ENCODE measurements around the gene UBXN2A. TPM values are rescaled to one million over a fixed set of nuclear protein-coding genes. Genes with fewer than 3 reads are reported as not detected.

Gene UBXN2A
- total RNA-seq, 1 experiment from 2014 or later = 19.7 TPM

DNA sequence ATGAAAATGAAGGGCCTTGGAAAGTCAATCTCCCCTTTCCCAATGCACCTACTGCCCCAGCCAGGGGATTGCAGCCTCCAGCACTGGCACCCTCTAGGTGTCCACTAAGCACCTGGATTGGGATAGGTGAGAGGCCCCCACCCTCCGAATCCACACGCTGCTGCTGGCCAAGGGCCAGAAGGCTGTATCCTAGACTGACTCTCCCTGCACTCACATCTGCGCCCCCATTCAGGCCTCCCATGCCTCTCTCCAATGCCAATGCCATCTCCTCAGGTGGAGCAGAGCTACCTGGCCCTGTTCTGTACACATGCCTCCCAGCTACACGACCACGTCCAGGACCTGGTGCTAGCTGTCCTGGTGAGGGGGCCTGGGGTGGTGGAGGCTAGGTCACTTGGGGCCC is 79.5 kb downstream of the UBXN2A start:
- no peak overlapping the region for H3K56ac ChIP-seq (ENCODE audit: insufficient read length, low read depth, low read length)
- H2BK20ac ChIP-seq (ENCODE audit: low read depth, low read length, poor library complexity, severe bottlenecking) = no peak overlapping the region
- no peak overlapping the region for H2AK5ac ChIP-seq (ENCODE audit: insufficient read length, low read length)
- no peak overlapping the region for H3T11ph ChIP-seq (ENCODE audit: low read length)
- H3K79me2 ChIP-seq (ENCODE audit: insufficient read depth, low read length) = no peaks in the 10 kb centered on the region
- H3K4ac ChIP-seq (ENCODE audit: low read depth, low read length) = no peak overlapping the region
- H3K4me1 Mint-ChIP-seq = peaks cover 35% of the 10 kb centered on the region in 2 experiments
- H2BK12ac ChIP-seq (ENCODE audit: insufficient read length, low read depth, low read length) = no peak overlapping the region
- no peak overlapping the region for H4K8ac ChIP-seq (replicated peaks; ENCODE audit: insufficient read length, low read depth, low read length)
- peak overlapping the region in 1 of 3 experiments; percentile 44; a peak in 1 of 7 replicates for H3K27ac Mint-ChIP-seq
- H4K91ac ChIP-seq (ENCODE audit: insufficient read length, low read depth, low read length) = no peak overlapping the region
- no peaks in the 10 kb centered on the region for H3K9me3 ChIP-seq (ENCODE audit: control insufficient read depth, low read depth, low read length)
- no peak overlapping the region for H3K23ac ChIP-seq (ENCODE audit: insufficient read length, low read depth, low read length)
- no peaks in the 10 kb centered on the region for H3K27me3 Mint-ChIP-seq (ENCODE audit: low read depth)
- TF ChIP-seq, protein P1, sequence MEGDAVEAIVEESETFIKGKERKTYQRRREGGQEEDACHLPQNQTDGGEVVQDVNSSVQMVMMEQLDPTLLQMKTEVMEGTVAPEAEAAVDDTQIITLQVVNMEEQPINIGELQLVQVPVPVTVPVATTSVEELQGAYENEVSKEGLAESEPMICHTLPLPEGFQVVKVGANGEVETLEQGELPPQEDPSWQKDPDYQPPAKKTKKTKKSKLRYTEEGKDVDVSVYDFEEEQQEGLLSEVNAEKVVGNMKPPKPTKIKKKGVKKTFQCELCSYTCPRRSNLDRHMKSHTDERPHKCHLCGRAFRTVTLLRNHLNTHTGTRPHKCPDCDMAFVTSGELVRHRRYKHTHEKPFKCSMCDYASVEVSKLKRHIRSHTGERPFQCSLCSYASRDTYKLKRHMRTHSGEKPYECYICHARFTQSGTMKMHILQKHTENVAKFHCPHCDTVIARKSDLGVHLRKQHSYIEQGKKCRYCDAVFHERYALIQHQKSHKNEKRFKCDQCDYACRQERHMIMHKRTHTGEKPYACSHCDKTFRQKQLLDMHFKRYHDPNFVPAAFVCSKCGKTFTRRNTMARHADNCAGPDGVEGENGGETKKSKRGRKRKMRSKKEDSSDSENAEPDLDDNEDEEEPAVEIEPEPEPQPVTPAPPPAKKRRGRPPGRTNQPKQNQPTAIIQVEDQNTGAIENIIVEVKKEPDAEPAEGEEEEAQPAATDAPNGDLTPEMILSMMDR (conservative IDR thresholded peaks at IDR 0.05) = no peak
- no peak overlapping the region for H3K14ac ChIP-seq (ENCODE audit: insufficient read depth, low read length)
- no peak overlapping the region for H2BK5ac ChIP-seq (ENCODE audit: insufficient read length, low read length)
- no peak for DNase-seq
- peaks cover 5% of the 10 kb centered on the region; the same call in 1 of the 2 replicates for H3K4me1 ChIP-seq (ENCODE audit: insufficient read depth, low read length)
- H3K79me1 ChIP-seq (ENCODE audit: insufficient read depth, low read depth, low read length, poor library complexity, severe bottlenecking) = no peaks in the 10 kb centered on the region
- H3K18ac ChIP-seq (ENCODE audit: insufficient read length, low read depth, low read length) = no peak overlapping the region
- H2AFZ ChIP-seq (ENCODE audit: low read length) = no peak overlapping the region
- no peaks in the 10 kb centered on the region for H4K20me1 ChIP-seq (ENCODE audit: control insufficient read depth, insufficient read depth, insufficient read length)
- no peak overlapping the region for H3K27ac ChIP-seq (ENCODE audit: insufficient read length, low read depth, low read length)
- H3K36me3 Mint-ChIP-seq (ENCODE audit: insufficient read depth in 1 of 3, low read depth in 3 of 3) = peaks cover 18 to 24% (median 23%) of the 10 kb centered on the region in 3 experiments
- peaks cover 2% of the 10 kb centered on the region for H3K23me2 ChIP-seq (ENCODE audit: insufficient read length, low read depth, low read length, poor library complexity, severe bottlenecking)
- H3K9ac ChIP-seq (ENCODE audit: extremely low read depth, insufficient read length, low read length) = no peak overlapping the region
- no peak overlapping the region for H3K4me2 ChIP-seq (ENCODE audit: insufficient read depth, insufficient read length, low read length)
- H3K4me3 Mint-ChIP-seq = no peak overlapping the region
- H2BK120ac ChIP-seq (ENCODE audit: low read depth, low read length, poor library complexity, severe bottlenecking) = no peak overlapping the region
- no peak overlapping the region for H4K5ac ChIP-seq (ENCODE audit: insufficient read length, low read depth, low read length)
- no peaks in the 10 kb centered on the region for H3K27me3 ChIP-seq (ENCODE audit: insufficient read depth, low read length)
- 0 out of 5 replicates have a peak, but pooled peaks cover 0 to 3% of the 10 kb centered on the region in 2 experiments for H3K9me3 Mint-ChIP-seq
- WGBS (ENCODE audit: extremely low coverage, insufficient read length, low lambda C conversion rate) = no CpG with 5 or more reads among the region's 5 CpGs
- no peak overlapping the region for H2BK15ac ChIP-seq (ENCODE audit: low read depth, low read length)
